Calu3 (cell line): Measurements from ENCODE around the gene SPRYD4. TPM values are rescaled to one million over a fixed set of nuclear protein-coding genes. Genes with fewer than 3 reads are reported as not detected.
"Not testable (repeated sequence)": the region's sequence is repeated elsewhere in the genome, so short reads cannot be mapped to it uniquely, and the experiment has no call there.

Experiments
- BruUV-seq: library from RNA; stranded (reverse); fragments of 400-500 nt; replicated peaks from 2 replicates; lab custom pipeline; 2021; lab: Mats Ljungman, UMichigan
- CTCF ChIA-PET: fragments of 300-600 bp; sonication (Branson Sonifier 250); formaldehyde crosslinking; loops from one replicate; lab custom pipeline; 2022; ENCODE audit warnings: antibody characterized with exemption; lab: Charles Lee
- DNase-seq: peaks from one replicate; pipeline ENCODE4 v3.0.0; 2022
- H3K27ac Mint-ChIP-seq: one replicate; pipeline ENCODE4 v1.8.0; 2022; ENCODE audit warnings: mixed read lengths; ENCODE audit not compliant: unreplicated experiment
- H3K27me3 Mint-ChIP-seq: one replicate; pipeline ENCODE4 v1.8.0; 2022; ENCODE audit warnings: mixed read lengths; ENCODE audit not compliant: unreplicated experiment
- H3K36me3 Mint-ChIP-seq: one replicate; pipeline ENCODE4 v1.8.0; 2022; ENCODE audit warnings: mild to moderate bottlenecking, moderate library complexity, mixed read lengths; ENCODE audit not compliant: insufficient read depth, unreplicated experiment
- H3K4me1 Mint-ChIP-seq: one replicate; pipeline ENCODE4 v1.8.0; 2022; ENCODE audit warnings: mild to moderate bottlenecking, low read depth, mixed read lengths; ENCODE audit not compliant: unreplicated experiment
- H3K4me3 Mint-ChIP-seq: one replicate; pipeline ENCODE4 v1.8.0; 2022; ENCODE audit warnings: mild to moderate bottlenecking, low read depth, moderate library complexity, mixed read lengths; ENCODE audit not compliant: unreplicated experiment
- H3K9me3 Mint-ChIP-seq: one replicate; pipeline ENCODE4 v1.8.0; 2022; ENCODE audit warnings: low read depth, mixed read lengths; ENCODE audit not compliant: unreplicated experiment
- intact Hi-C: fragments of 100-400 bp; cut with micrococcal nuclease; formaldehyde crosslinking; loops from one replicate; pipeline ENCODE4 v1.10.0; 2022; ENCODE audit not compliant: unreplicated experiment
- total RNA-seq: library from RNA; stranded (reverse); gene quantifications from 2 replicates; pipeline ENCODE4 v1.2.3, GENCODE V29; 2022
- TF ChIP-seq, protein P1 (sequence below): fragments of 200-600 bp; IDR thresholded peaks from one replicate; pipeline ENCODE4 v1.8.0; 2022; ENCODE audit warnings: antibody characterized with exemption; ENCODE audit not compliant: unreplicated experiment

The SPRYD4 gene
- total RNA-seq, 1 experiment from 2014 or later: 6.1 TPM

DNA sequence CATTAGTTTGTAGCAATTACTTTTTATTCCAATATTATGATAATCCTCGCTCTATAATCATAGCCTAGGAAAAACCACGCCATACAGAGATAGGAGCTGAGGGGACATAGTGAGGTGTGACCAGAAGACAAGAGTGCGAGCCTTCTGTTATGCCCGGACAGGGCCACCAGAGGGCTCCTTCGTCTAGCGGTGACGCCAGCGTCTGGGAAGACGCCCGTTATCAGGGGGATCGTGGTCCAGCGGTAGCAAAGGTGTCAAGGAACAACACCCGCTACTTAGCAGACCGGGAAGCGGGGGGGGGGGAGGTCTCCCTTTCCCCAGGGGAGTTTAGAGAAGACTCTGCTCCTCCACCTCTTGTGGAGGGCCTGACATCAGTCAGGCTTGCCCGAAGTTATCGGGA, 28.3 kb downstream of the SPRYD4 start:
- H3K27me3 Mint-ChIP-seq: peaks cover 40% of the 10 kb centered on the region
- H3K9me3 Mint-ChIP-seq, H3K4me1 Mint-ChIP-seq, BruUV-seq, H3K4me3 Mint-ChIP-seq, H3K27ac Mint-ChIP-seq, H3K36me3 Mint-ChIP-seq: not testable (repeated sequence)
- intact Hi-C loops: loop anchor here (1.0 kb wide), 1 partner anchor 98 kb away; no protein-coding TSS in a partner anchor
- DNase-seq: peak; percentile 85
- TF ChIP-seq, protein P1, sequence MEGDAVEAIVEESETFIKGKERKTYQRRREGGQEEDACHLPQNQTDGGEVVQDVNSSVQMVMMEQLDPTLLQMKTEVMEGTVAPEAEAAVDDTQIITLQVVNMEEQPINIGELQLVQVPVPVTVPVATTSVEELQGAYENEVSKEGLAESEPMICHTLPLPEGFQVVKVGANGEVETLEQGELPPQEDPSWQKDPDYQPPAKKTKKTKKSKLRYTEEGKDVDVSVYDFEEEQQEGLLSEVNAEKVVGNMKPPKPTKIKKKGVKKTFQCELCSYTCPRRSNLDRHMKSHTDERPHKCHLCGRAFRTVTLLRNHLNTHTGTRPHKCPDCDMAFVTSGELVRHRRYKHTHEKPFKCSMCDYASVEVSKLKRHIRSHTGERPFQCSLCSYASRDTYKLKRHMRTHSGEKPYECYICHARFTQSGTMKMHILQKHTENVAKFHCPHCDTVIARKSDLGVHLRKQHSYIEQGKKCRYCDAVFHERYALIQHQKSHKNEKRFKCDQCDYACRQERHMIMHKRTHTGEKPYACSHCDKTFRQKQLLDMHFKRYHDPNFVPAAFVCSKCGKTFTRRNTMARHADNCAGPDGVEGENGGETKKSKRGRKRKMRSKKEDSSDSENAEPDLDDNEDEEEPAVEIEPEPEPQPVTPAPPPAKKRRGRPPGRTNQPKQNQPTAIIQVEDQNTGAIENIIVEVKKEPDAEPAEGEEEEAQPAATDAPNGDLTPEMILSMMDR: peak; percentile 54
- CTCF ChIA-PET: interaction anchor here (0.6 to 1.3 kb wide), 3 partner anchors 9 to 77 kb away, joined by 3 to 4 read pairs (median 3); partner anchors contain the start of genes GLS2 and RBMS2

DNA sequence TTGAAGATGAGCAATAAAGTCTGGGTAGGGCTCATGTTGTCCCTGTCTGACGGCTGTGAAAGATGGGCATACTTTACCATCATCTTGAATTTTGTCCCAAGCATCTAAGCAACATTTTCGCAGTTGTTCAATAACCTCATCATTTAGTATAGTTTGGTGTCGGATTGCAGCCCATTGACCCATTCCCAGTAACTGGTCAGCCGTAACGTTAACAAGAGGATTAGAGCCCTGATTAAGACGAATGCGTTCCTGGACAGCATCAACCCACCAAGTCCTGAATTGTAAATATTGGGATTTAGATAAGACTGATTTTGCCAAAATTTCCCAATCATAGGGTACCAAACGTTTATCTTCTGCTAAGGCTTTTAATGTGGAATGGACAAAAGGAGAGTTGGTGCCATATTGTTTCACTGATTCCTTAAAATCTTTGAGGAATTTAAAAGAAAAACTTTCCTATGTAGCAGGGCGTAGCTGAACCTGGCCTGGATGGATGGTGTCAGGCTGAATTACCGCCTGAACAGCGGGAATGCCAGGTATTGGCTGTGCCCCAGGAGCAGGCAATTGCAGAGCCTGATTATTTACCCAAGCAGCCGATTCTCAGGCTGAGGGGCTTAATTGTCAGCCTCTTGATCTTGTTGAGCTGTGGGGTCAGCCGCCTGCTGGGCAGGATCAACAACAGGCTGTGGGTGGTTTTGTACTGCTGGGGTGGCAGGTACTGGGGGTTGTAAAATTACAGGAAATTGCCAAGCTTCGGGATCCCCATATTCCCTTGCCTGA, 29.9 kb downstream of the SPRYD4 start:
- CTCF ChIA-PET, H3K4me3 Mint-ChIP-seq, intact Hi-C loops, DNase-seq, H3K9me3 Mint-ChIP-seq, H3K4me1 Mint-ChIP-seq, H3K36me3 Mint-ChIP-seq, H3K27ac Mint-ChIP-seq, BruUV-seq: not testable (repeated sequence)
- peaks cover 38% of the 10 kb centered on the region for H3K27me3 Mint-ChIP-seq

DNA sequence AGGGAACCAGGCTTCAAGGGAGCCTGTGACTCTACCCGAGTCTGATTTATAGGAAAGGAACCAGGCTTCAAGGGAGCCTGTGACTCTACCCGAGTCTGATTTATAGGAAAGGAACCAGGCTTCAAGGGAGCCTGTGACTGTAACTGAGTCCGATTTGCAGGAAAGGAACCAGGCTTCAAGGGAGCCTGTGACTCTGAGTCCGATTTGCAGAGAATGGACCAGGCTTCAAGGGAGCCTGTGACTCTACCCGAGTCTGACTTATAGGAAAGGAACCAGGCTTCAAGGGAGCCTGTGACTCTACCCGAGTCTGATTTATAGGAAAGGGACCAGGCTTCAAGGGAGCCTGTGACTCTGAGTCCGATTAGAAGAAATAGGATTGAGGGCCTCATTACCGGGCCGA, 31.1 kb downstream of the SPRYD4 start:
- BruUV-seq, H3K4me3 Mint-ChIP-seq, H3K27ac Mint-ChIP-seq, intact Hi-C loops, H3K4me1 Mint-ChIP-seq, DNase-seq, H3K36me3 Mint-ChIP-seq, H3K9me3 Mint-ChIP-seq: not testable (repeated sequence)
- H3K27me3 Mint-ChIP-seq: peaks cover 38% of the 10 kb centered on the region
- CTCF ChIA-PET: interaction anchor here (0.7 kb wide), 1 partner anchor 80 kb away, joined by 3 read pairs; no protein-coding TSS in a partner anchor

DNA sequence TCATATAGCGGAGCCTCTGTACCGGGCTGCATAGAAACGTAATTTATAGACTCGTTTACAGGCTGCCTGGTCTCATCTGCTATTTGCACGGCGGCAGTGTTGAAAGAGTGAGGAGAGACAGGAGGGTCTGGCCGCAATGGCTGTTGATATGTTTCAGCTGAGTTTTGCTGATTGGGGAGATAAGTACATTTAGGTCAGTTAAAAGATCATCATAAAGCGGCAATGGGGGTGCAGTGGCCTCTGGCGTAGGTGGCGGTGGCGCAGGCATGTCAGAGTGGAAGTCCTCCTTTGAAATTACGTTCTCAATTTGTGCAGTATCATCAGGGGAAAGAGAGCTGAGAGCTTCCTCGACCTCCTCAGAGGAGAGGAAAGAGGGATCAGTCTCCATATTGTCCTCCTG, 31.5 kb downstream of the SPRYD4 start:
- H3K4me3 Mint-ChIP-seq, H3K27ac Mint-ChIP-seq, H3K9me3 Mint-ChIP-seq, intact Hi-C loops, BruUV-seq, H3K36me3 Mint-ChIP-seq, DNase-seq, H3K4me1 Mint-ChIP-seq: not testable (repeated sequence)
- H3K27me3 Mint-ChIP-seq: peaks cover 38% of the 10 kb centered on the region
- CTCF ChIA-PET: interaction anchor here (0.7 kb wide), 1 partner anchor 79 kb away, joined by 3 read pairs; no protein-coding TSS in a partner anchor

DNA sequence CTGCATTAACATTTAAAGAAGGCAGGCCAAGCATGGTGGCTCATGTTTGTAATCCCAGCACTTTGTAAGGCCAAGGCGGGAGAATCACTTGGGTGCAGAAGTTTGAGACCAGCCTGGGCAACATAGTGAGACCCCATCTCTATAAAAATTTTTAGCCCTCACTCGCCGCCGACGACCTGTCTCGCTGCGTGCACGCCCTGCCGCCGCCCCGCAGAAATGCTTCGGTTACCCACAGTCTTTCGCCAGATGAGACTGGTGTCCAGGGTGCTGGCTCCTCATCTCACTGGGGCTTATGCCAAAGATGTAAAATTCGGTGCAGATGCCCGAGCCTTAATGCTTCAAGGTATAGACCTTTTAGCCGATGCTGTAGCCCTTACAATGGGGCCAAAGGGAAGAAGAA, 42.4 kb downstream of the SPRYD4 start:
- Mint-ChIP-seq H3K36me3 (no peaks in the 10 kb centered on the region), H3K4me1 (peaks cover 8% of the 10 kb centered on the region), H3K4me3 (no peak overlapping the region), H3K27me3 (peaks cover 24% of the 10 kb centered on the region), H3K27ac (no peak overlapping the region), H3K9me3 (no peaks in the 10 kb centered on the region)
- no TSS peak for BruUV-seq
- CTCF ChIA-PET: interaction anchor here (0.6 to 1.5 kb wide), 2 partner anchors 9 to 11 kb away, joined by 3 to 4 read pairs; partner anchors contain the start of gene RBMS2
- DNase-seq: no peak
- intact Hi-C loops: loop anchor here (5.0 kb wide), 1 partner anchor 82 kb away; no protein-coding TSS in a partner anchor
- TF ChIP-seq, protein P1: no peak

DNA sequence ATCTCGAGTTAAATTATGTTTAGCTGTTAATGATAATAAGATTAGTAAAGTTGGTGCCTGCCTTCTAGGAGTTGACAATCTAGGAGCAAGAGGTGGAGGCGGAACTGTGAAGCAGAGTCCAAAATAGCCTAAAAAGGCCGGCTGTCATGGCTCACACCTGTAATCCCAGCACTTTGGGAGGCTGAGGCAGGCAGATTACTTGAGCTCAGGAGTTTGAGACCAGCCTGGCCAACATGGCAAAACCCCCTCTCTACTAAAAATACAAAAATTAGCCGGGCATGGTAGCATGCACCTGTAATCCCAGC, 45.6 kb downstream of the SPRYD4 start:
- not testable (repeated sequence) for H3K4me3 Mint-ChIP-seq, DNase-seq

More for the DNA sequence above, 45.6 kb downstream of the SPRYD4 start:
- peaks cover 30% of the 10 kb centered on the region for H3K4me1 Mint-ChIP-seq
- peaks cover 24% of the 10 kb centered on the region for H3K27me3 Mint-ChIP-seq
- H3K36me3 Mint-ChIP-seq, H3K27ac Mint-ChIP-seq, H3K9me3 Mint-ChIP-seq, BruUV-seq: not testable (repeated sequence)
- CTCF ChIA-PET: interaction anchor here (1.0 to 2.6 kb wide), 5 partner anchors 30 to 123 kb away, joined by 3 to 14 read pairs (median 3); no protein-coding TSS in a partner anchor
- intact Hi-C loops: loop anchor here (5.0 kb wide), 1 partner anchor 78 kb away; no protein-coding TSS in a partner anchor
